GM18951 (cell line): ENCODE data around the gene ZNF467.

Source experiments
- POLR2A ChIP-seq: IDR thresholded peaks from 4 replicates; pipeline ENCODE4 v1.6.1; 2011; ENCODE audit warnings: mild to moderate bottlenecking; ENCODE audit not compliant: insufficient read length, insufficient read depth; ENCODE audit errors: extremely low read depth
- in situ Hi-C: fragments of 300-500 bp; cut with MboI; formaldehyde crosslinking; loops from one replicate; pipeline ENCODE4 v1.12.0; 2022; ENCODE audit warnings: low sequenced_read_pairs, mixed read lengths, inconsistent platforms; ENCODE audit not compliant: unreplicated experiment

ZNF467 gene

GRCh38 chr7:149723082-149723767 is 50.2 kb downstream of the ZNF467 start:
- TF ChIP-seq POLR2A = no peak
- in situ Hi-C loops = no loop called here

- in situ Hi-C loops = no loop called here
- TF ChIP-seq POLR2A = no peak
Measured at GRCh38 chr7:149722356-149722957, 50.9 kb downstream of the ZNF467 start.

GRCh38 chr7:149721084-149721601 is 52.2 kb downstream of the ZNF467 start:
- in situ Hi-C loops = no loop called here
- TF ChIP-seq POLR2A = no peak

GRCh38 chr7:149720372-149721083 is 52.9 kb downstream of the ZNF467 start:
- in situ Hi-C loops = no loop called here
- TF ChIP-seq POLR2A = no peak

DNA sequence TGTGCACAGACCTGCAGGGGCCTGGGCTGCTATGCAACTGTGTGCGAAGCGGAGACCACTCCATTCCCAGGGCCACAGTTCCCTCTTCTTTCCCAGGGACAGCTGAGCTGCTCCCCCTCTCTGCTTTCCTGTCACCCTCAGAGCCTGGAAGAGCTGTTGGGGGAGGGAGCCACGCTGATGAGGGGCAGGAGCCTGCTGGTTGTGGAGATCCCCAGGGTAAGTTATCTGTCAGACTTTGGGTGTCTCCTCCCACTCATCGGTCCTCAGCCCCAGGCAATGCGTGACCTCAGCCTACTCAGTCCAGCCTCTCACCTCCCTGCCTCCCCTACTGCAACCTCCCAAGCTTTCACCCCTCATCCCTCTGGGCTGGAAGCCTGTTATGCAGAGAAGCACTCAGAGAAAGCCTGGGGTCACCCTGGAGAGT is 53.5 kb downstream of the ZNF467 start:
- TF ChIP-seq POLR2A = no peak
- in situ Hi-C loops = no loop called here

GRCh38 chr7:149719050-149719899 is 54.1 kb downstream of the ZNF467 start:
- no peak for TF ChIP-seq POLR2A
- in situ Hi-C loops = no loop called here

DNA sequence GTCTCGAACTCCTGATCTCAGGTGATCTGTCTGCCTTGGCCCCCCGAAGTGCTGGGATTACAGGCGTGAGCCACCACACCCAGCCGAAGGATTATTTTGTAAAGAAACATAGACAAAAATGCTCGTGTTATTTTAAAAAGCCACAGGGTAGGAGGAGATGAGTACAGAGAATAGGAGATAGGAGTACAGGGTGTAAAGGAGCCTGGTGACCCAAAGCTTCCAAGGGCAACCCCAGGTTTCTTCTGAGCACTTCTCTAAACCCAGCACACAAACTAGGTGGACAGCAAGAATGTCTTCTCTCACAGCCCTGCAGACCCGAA is 54.7 kb downstream of the ZNF467 start:
- in situ Hi-C loops = no loop called here
- no peak for TF ChIP-seq POLR2A

DNA sequence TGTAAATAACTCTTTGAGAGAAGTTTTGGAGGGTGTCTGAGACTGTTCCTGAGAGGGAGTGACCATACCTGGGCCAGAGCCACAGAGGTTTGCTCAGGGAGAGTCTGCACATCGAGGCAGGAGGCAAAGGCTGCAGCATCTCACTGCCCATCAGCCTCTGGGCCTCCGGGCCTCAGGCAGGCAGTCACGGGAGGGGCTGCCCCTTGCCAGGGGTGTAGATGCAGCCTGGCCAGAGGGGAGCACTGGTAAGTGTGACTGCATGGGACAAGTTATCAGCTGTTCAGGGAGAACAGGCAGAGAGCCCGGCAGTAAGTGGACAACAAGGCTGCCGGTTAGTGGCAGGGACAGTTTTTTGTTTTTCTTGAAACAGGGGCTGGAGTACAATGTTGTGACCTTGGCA is 55.9 kb downstream of the ZNF467 start:
- no peak for TF ChIP-seq POLR2A
- in situ Hi-C loops = no loop called here

- no peak for TF ChIP-seq POLR2A
- in situ Hi-C loops = no loop called here
Measured at GRCh38 chr7:149716932-149717307, 56.5 kb downstream of the ZNF467 start.

DNA sequence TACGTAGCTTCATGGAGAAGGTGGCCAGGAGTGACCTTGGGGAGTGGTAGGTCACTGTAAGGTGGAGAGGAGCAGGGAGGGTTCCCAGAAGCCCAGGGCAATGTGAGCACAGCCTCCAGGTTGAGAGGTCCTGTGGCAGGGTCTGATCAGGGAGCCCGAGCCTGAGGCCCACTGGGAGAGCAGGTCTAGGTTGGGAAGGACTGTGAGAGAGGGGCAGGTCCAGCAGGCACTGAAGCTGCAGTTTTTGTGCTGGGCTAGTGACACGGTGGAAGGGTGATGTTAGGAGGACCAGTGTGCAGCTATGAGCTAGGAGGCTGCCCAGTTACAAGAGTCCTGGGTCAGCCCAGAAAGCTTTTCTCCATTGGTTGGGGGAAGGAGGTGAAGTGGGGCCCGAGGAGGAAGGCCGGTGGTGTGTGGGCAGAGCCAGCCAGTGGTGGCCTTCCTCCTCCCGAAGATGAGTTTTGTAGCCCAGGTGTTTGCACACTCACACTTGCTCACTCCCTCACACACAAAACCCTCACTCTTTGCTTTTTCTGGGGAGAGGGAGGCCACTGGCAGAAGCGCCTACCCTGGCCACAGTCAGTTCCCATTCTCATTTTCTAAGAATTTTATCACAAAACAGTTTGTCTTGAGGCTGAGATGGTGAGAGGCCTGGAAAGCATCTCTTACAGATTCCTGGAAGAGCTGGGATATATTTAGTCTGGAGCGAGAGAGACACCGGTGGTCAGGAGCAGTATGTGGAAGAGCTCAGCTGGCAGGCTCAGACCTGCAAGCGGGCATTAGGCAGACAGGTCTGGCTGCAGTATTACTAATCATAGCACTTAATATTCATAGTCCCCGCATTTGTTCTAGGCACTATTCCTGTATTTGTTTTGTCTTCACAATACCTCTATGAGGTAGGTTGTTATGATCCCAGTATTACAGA is 57.1 kb downstream of the ZNF467 start:
- TF ChIP-seq POLR2A = no peak
- in situ Hi-C loops = no loop called here

DNA sequence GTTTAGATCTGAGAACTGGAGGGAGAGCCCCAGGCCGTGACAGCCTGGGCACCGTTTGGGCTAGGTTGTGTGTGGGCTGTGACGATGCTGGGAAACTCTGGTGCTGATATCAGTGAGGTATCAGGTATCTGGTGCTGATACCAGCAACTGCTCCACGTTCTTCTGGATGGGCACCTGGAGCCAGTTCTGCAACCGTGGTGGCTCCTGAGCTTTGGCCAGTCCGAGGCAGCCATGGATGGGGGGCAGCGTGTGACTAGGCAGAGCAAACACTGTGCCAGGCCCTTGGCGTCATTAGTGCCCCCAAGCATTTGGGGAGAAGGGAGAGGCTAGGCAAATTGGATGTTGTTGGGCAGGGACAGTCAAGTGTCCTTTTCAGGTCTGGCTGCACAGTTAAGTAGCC is 57.9 kb downstream of the ZNF467 start:
- in situ Hi-C loops = no loop called here
- TF ChIP-seq POLR2A = no peak

GRCh38 chr7:149714910-149715471 is 58.4 kb downstream of the ZNF467 start:
- in situ Hi-C loops = no loop called here
- peak; percentile 54 for TF ChIP-seq POLR2A
